ENCODE measurements around the gene STC2. TPM values are rescaled to one million over a fixed set of nuclear protein-coding genes. Genes with fewer than 3 reads are reported as not detected.
"Not testable (repeated sequence)": the region's sequence is repeated elsewhere in the genome, so short reads cannot be mapped to it uniquely, and the experiment has no call there.

Gene STC2
- total and polyA plus RNA-seq, 2 experiments from 2014 or later: 27.3 to 132 TPM

DNA sequence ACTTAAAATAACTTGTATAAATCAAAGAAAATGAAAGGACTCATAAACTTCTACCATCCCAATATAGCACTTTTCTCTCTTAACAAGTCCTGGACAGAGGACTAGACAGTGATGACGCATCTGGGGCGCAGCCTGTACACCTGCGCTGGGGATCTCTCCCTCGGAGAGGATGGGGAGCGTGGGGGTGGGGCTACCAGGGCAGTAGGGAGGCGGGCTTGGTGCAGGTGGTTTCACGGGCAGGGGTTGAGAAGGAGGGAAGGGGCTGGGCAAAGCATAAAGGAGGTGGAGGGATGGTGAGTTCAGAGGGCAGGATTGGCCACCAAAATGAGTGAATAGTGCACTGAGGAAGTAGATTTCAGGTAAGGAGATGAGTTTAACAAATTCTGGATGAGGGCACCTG, 41.1 kb downstream of the STC2 start (continued):
- TF ChIP-seq, protein P1, sequence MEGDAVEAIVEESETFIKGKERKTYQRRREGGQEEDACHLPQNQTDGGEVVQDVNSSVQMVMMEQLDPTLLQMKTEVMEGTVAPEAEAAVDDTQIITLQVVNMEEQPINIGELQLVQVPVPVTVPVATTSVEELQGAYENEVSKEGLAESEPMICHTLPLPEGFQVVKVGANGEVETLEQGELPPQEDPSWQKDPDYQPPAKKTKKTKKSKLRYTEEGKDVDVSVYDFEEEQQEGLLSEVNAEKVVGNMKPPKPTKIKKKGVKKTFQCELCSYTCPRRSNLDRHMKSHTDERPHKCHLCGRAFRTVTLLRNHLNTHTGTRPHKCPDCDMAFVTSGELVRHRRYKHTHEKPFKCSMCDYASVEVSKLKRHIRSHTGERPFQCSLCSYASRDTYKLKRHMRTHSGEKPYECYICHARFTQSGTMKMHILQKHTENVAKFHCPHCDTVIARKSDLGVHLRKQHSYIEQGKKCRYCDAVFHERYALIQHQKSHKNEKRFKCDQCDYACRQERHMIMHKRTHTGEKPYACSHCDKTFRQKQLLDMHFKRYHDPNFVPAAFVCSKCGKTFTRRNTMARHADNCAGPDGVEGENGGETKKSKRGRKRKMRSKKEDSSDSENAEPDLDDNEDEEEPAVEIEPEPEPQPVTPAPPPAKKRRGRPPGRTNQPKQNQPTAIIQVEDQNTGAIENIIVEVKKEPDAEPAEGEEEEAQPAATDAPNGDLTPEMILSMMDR (conservative IDR thresholded peaks at IDR 0.05; ENCODE audit: low read depth in 2 of 2): no peak
- TF ChIP-seq, protein P2, sequence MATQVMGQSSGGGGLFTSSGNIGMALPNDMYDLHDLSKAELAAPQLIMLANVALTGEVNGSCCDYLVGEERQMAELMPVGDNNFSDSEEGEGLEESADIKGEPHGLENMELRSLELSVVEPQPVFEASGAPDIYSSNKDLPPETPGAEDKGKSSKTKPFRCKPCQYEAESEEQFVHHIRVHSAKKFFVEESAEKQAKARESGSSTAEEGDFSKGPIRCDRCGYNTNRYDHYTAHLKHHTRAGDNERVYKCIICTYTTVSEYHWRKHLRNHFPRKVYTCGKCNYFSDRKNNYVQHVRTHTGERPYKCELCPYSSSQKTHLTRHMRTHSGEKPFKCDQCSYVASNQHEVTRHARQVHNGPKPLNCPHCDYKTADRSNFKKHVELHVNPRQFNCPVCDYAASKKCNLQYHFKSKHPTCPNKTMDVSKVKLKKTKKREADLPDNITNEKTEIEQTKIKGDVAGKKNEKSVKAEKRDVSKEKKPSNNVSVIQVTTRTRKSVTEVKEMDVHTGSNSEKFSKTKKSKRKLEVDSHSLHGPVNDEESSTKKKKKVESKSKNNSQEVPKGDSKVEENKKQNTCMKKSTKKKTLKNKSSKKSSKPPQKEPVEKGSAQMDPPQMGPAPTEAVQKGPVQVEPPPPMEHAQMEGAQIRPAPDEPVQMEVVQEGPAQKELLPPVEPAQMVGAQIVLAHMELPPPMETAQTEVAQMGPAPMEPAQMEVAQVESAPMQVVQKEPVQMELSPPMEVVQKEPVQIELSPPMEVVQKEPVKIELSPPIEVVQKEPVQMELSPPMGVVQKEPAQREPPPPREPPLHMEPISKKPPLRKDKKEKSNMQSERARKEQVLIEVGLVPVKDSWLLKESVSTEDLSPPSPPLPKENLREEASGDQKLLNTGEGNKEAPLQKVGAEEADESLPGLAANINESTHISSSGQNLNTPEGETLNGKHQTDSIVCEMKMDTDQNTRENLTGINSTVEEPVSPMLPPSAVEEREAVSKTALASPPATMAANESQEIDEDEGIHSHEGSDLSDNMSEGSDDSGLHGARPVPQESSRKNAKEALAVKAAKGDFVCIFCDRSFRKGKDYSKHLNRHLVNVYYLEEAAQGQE (IDR thresholded peaks at IDR 0.05; ENCODE audit: unreplicated experiment): no peak
- TF ChIP-seq EZH2phosphoT487 (IDR thresholded peaks at IDR 0.05; ENCODE audit: unreplicated experiment) (no peak), ZNF331 (CRISPR knock-in tag; IDR thresholded peaks at IDR 0.05; ENCODE audit: low read depth) (no peak), ZNF114 (CRISPR knock-in tag; IDR thresholded peaks at IDR 0.05) (no peak), EZH2 (IDR thresholded peaks at IDR 0.05; ENCODE audit: low read depth, unreplicated experiment) (no peak), STAT1 (IDR thresholded peaks at IDR 0.05; ENCODE audit: unreplicated experiment) (no peak), JUNB (IDR thresholded peaks at IDR 0.05; ENCODE audit: unreplicated experiment) (no peak)
- TF ChIP-seq, protein P3, sequence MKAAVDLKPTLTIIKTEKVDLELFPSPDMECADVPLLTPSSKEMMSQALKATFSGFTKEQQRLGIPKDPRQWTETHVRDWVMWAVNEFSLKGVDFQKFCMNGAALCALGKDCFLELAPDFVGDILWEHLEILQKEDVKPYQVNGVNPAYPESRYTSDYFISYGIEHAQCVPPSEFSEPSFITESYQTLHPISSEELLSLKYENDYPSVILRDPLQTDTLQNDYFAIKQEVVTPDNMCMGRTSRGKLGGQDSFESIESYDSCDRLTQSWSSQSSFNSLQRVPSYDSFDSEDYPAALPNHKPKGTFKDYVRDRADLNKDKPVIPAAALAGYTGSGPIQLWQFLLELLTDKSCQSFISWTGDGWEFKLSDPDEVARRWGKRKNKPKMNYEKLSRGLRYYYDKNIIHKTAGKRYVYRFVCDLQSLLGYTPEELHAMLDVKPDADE (IDR thresholded peaks at IDR 0.05): no peak

DNA sequence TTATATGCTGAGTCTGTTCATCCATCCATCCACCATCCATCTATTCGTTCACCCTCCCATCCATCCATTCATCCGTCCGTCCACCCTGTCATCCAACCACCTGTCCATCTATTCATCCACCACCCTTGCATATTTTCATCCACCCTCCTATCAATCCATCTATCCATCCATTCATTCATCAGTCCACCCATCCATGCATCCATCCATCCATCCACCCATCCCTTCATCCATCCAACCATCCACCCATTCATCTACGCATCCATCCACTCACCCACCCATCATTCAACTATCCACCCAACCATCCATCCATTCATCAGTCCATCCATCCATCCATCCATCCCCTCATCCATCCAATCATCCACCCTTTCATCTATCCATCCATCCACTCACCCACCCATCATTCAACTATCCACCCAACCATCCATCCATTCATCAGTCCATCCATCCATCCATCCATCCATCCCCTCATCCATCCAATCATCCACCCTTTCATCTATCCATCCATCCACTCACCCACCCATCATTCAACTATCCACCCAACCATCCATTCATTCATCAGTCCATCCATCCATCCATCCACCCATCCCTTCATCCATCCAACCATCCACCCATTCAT, 43.8 kb downstream of the STC2 start:
- peak overlapping the region; percentile 9; the same call in 1 of the 3 replicates for H3K4me3 Mint-ChIP-seq
- DNase-seq (ENCODE audit: low spot score); H3K4me2 ChIP-seq; H2AFZ ChIP-seq; H3K79me2 ChIP-seq (replicated peaks; ENCODE audit: insufficient read depth); H3K4me1 Mint-ChIP-seq; H3K36me3 ChIP-seq (ENCODE audit: insufficient read depth); H3K27ac Mint-ChIP-seq; H3K27ac ChIP-seq (ENCODE audit: low read depth); ATAC-seq; H3K4me3 ChIP-seq; H3K4me1 ChIP-seq (ENCODE audit: insufficient read depth); H3K36me3 Mint-ChIP-seq (ENCODE audit: low read depth); H4K20me1 ChIP-seq (replicated peaks; ENCODE audit: insufficient read depth); H3K9me2 ChIP-seq (ENCODE audit: insufficient read depth); H3F3A ChIP-seq (replicated peaks; ENCODE audit: low read depth): not testable (repeated sequence)
- peaks cover 23% of the 10 kb centered on the region for H3K27me3 ChIP-seq (ENCODE audit: insufficient read depth)
- H3K27me3 Mint-ChIP-seq (ENCODE audit: insufficient read depth, low read depth, poor library complexity): peaks cover 40% of the 10 kb centered on the region
- peaks cover 10% of the 10 kb centered on the region for H3K9me3 Mint-ChIP-seq

Measured in GM23338 (cell line).